H9 (cell line): Measurements from ENCODE around the gene CARS1. TPM values are rescaled to one million over a fixed set of nuclear protein-coding genes. Genes with fewer than 3 reads are reported as not detected.

Experiments used
- DNase-seq: peaks from one replicate; pipeline ENCODE4 v3.0.0-alpha.2; 2017
- H2AFZ ChIP-seq: one replicate; pipeline ENCODE4 v1.6.1; 2013; ENCODE audit warnings: mild to moderate bottlenecking, low read length, control low read depth, moderate library complexity
- H2AK5ac ChIP-seq: 2 replicates; pipeline ENCODE4 v1.6.1; 2013; ENCODE audit warnings: low read length, control low read depth, mixed read lengths; ENCODE audit not compliant: insufficient read length
- H2BK120ac ChIP-seq: one replicate; pipeline ENCODE4 v1.6.1; 2013; ENCODE audit warnings: low read depth, mild to moderate bottlenecking, low read length, control low read depth, inconsistent platforms; ENCODE audit not compliant: poor library complexity, severe bottlenecking
- H2BK12ac ChIP-seq: 2 replicates; pipeline ENCODE4 v1.6.1; 2013; ENCODE audit warnings: low read length, control low read depth, mixed read lengths, low read depth; ENCODE audit not compliant: insufficient read length
- H2BK15ac ChIP-seq: 2 replicates; pipeline ENCODE4 v1.6.1; 2013; ENCODE audit warnings: low read depth, low read length, control low read depth
- H2BK20ac ChIP-seq: one replicate; pipeline ENCODE4 v1.6.1; 2013; ENCODE audit warnings: low read depth, mild to moderate bottlenecking, low read length, control low read depth, inconsistent platforms; ENCODE audit not compliant: poor library complexity, severe bottlenecking
- H2BK5ac ChIP-seq: 2 replicates; pipeline ENCODE4 v1.6.1; 2013; ENCODE audit warnings: low read length, control low read depth, mixed read lengths; ENCODE audit not compliant: insufficient read length
- H3K14ac ChIP-seq: 2 replicates; pipeline ENCODE4 v1.6.1; 2013; ENCODE audit warnings: low read length, control low read depth; ENCODE audit not compliant: insufficient read depth
- H3K18ac ChIP-seq: 2 replicates; pipeline ENCODE4 v1.6.1; 2013; ENCODE audit warnings: low read depth, mild to moderate bottlenecking, mixed read lengths, low read length, control low read depth; ENCODE audit not compliant: insufficient read length
- H3K23ac ChIP-seq: 2 replicates; pipeline ENCODE4 v1.6.1; 2013; ENCODE audit warnings: low read length, control low read depth, mixed read lengths, low read depth; ENCODE audit not compliant: insufficient read length
- H3K23me2 ChIP-seq: 2 replicates; pipeline ENCODE4 v1.6.1; 2013; ENCODE audit warnings: low read depth, mild to moderate bottlenecking, mixed read lengths, low read length, control low read depth; ENCODE audit not compliant: insufficient read length, poor library complexity, severe bottlenecking
- H3K27ac ChIP-seq: 2 replicates; pipeline ENCODE4 v1.5.1; 2013; ENCODE audit warnings: low read length, control low read depth, mixed read lengths, low read depth; ENCODE audit not compliant: insufficient read length
- H3K27me3 ChIP-seq: 2 replicates; pipeline ENCODE4 v1.6.1; 2013; ENCODE audit warnings: low read length, control low read depth, inconsistent platforms; ENCODE audit not compliant: insufficient read depth
- H3K4ac ChIP-seq: 2 replicates; pipeline ENCODE4 v1.6.1; 2013; ENCODE audit warnings: low read depth, mild to moderate bottlenecking, control low read depth, inconsistent platforms, low read length, moderate library complexity
- H3K4me1 ChIP-seq: 2 replicates; pipeline ENCODE4 v1.6.1; 2013; ENCODE audit warnings: low read length, control low read depth, inconsistent platforms; ENCODE audit not compliant: insufficient read depth
- H3K4me2 ChIP-seq: 2 replicates; pipeline ENCODE4 v1.6.1; 2013; ENCODE audit warnings: low read length, control low read depth, mixed read lengths; ENCODE audit not compliant: insufficient read length, insufficient read depth
- H3K56ac ChIP-seq: 2 replicates; pipeline ENCODE4 v1.6.1; 2013; ENCODE audit warnings: low read depth, mild to moderate bottlenecking, mixed read lengths, low read length, control low read depth; ENCODE audit not compliant: insufficient read length
- H3K79me1 ChIP-seq: 2 replicates; pipeline ENCODE4 v1.6.1; 2013; ENCODE audit warnings: low read depth, mild to moderate bottlenecking, moderate library complexity, low read length, control low read depth, inconsistent platforms; ENCODE audit not compliant: insufficient read depth, poor library complexity, severe bottlenecking
- H3K79me2 ChIP-seq: 2 replicates; pipeline ENCODE4 v1.6.1; 2013; ENCODE audit warnings: low read length, control low read depth, inconsistent platforms; ENCODE audit not compliant: insufficient read depth
- H3K9ac ChIP-seq: 2 replicates; pipeline ENCODE4 v1.6.1; 2013; ENCODE audit warnings: low read length, control low read depth, mixed read lengths; ENCODE audit not compliant: insufficient read length; ENCODE audit errors: extremely low read depth
- H3K9me3 ChIP-seq: one replicate; pipeline ENCODE4 v1.6.1; 2013; ENCODE audit warnings: low read depth, low read length, inconsistent platforms; ENCODE audit not compliant: control insufficient read depth
- H3T11ph ChIP-seq: one replicate; pipeline ENCODE4 v1.6.1; 2013; ENCODE audit warnings: mild to moderate bottlenecking, low read length, control low read depth, inconsistent platforms
- H4K20me1 ChIP-seq: one replicate; pipeline ENCODE4 v1.6.1; 2013; ENCODE audit not compliant: control insufficient read depth, insufficient read length, insufficient read depth
- H4K5ac ChIP-seq: 2 replicates; pipeline ENCODE4 v1.6.1; 2013; ENCODE audit warnings: low read depth, mild to moderate bottlenecking, mixed read lengths, low read length, control low read depth; ENCODE audit not compliant: insufficient read length
- H4K8ac ChIP-seq: replicated peaks from 2 replicates; pipeline ENCODE4 v1.6.1; 2013; ENCODE audit warnings: low read length, control low read depth, mixed read lengths, low read depth; ENCODE audit not compliant: insufficient read length
- H4K91ac ChIP-seq: 2 replicates; pipeline ENCODE4 v1.6.1; 2013; ENCODE audit warnings: low read depth, mild to moderate bottlenecking, moderate library complexity, mixed read lengths, low read length, control low read depth; ENCODE audit not compliant: insufficient read length
- H3K27ac Mint-ChIP-seq, 3 experiments: 2 replicates in 2 of 3; 3 replicates in 1 of 3; pipeline ENCODE4 v1.8.0; 2020 to 2021; ENCODE audit warnings: mixed read lengths in 3 of 3, mild to moderate bottlenecking in 1 of 3, moderate library complexity in 1 of 3
- H3K27me3 Mint-ChIP-seq: 2 replicates; pipeline ENCODE4 v1.8.0; 2021; ENCODE audit warnings: low read depth, mild to moderate bottlenecking, moderate library complexity, mixed read lengths
- H3K36me3 Mint-ChIP-seq, 3 experiments: 2 replicates in 2 of 3; 3 replicates in 1 of 3; pipeline ENCODE4 v1.8.0; 2020 to 2021; ENCODE audit warnings: low read depth in 3 of 3, mixed read lengths in 3 of 3; ENCODE audit not compliant: insufficient read depth in 1 of 3
- H3K4me1 Mint-ChIP-seq, 2 experiments: 2 replicates each; pipeline ENCODE4 v1.8.0; 2020; ENCODE audit warnings: mixed read lengths in 2 of 2
- H3K4me3 Mint-ChIP-seq, 2 experiments: 2 replicates in 1 of 2; 3 replicates in 1 of 2; pipeline ENCODE4 v1.8.0; 2020 to 2021; ENCODE audit warnings: mild to moderate bottlenecking in 2 of 2, mixed read lengths in 2 of 2, moderate library complexity in 1 of 2
- H3K9me3 Mint-ChIP-seq, 2 experiments: 2 replicates in 1 of 2; 3 replicates in 1 of 2; pipeline ENCODE4 v1.8.0; 2020; ENCODE audit warnings: mild to moderate bottlenecking in 2 of 2, mixed read lengths in 2 of 2, moderate library complexity in 1 of 2
- CTCF ChIP-seq: fragments of 200-600 bp; sonication (generic); conservative IDR thresholded peaks from 3 replicates; pipeline ENCODE4 v1.8.0; 2021; ENCODE audit warnings: antibody characterized with exemption, mild to moderate bottlenecking
- WGBS: extraction: QIAGEN DNeasy Blood & Tissue Kit; methylation state at CpG from one replicate; pipeline ENCODE4 v1.1.7; 2013; ENCODE audit warnings: missing lambda C conversion rate, low lambda C conversion rate, mixed read lengths; ENCODE audit not compliant: insufficient read length; ENCODE audit errors: extremely low coverage; 5-methylcytosine and 5-hydroxymethylcytosine counted together
- total RNA-seq: library from RNA; stranded (reverse); gene quantifications from 2 replicates; pipeline ENCODE4 v1.2.1, GENCODE V29; 2021

Gene CARS1
- total RNA-seq, 1 experiment from 2014 or later = 92.3 TPM

- TF ChIP-seq CTCF = no peak
- DNase-seq = no peak
- no peak overlapping the region; a peak in 1 of 7 replicates for H3K27ac Mint-ChIP-seq
- no peak overlapping the region for H3K18ac ChIP-seq
- H3K79me2 ChIP-seq = no peaks in the 10 kb centered on the region
- H2BK15ac ChIP-seq = no peak overlapping the region
- no peak overlapping the region for H2BK12ac ChIP-seq
- no peaks in the 10 kb centered on the region for H3K9me3 ChIP-seq
- no peak overlapping the region for H2BK120ac ChIP-seq
- H3K4me2 ChIP-seq = no peak overlapping the region
- no peak overlapping the region for H3K9ac ChIP-seq
- peaks cover 4% of the 10 kb centered on the region in 2 experiments; a peak in 2 of 4 replicates for H3K4me1 Mint-ChIP-seq
- H3K23ac ChIP-seq = no peak overlapping the region
- H2BK5ac ChIP-seq = no peak overlapping the region
- no peaks in the 10 kb centered on the region for H3K79me1 ChIP-seq
- H3K56ac ChIP-seq = no peak overlapping the region
- H3K36me3 Mint-ChIP-seq = no peaks in the 10 kb centered on the region
- H2AK5ac ChIP-seq = no peak overlapping the region
- no peak overlapping the region for H4K5ac ChIP-seq
- no CpG with 5 or more reads among the region's 11 CpGs for WGBS
- H3T11ph ChIP-seq = no peak overlapping the region
- H3K9me3 Mint-ChIP-seq = peaks cover 0 to under 1% of the 10 kb centered on the region in 2 experiments; a peak in 1 of 5 replicates
- no peaks in the 10 kb centered on the region for H3K23me2 ChIP-seq
- H3K4me3 Mint-ChIP-seq = no peak overlapping the region
- no peak overlapping the region for H3K4ac ChIP-seq
- no peaks in the 10 kb centered on the region for H3K4me1 ChIP-seq
- H3K27me3 ChIP-seq = no peaks in the 10 kb centered on the region
- H4K8ac ChIP-seq = no peak overlapping the region
- no peaks in the 10 kb centered on the region for H4K20me1 ChIP-seq
- H3K27ac ChIP-seq = no peak overlapping the region
- peaks cover 11% of the 10 kb centered on the region for H3K27me3 Mint-ChIP-seq
- H2AFZ ChIP-seq = no peak overlapping the region
- no peak overlapping the region for H2BK20ac ChIP-seq
- no peak overlapping the region for H3K14ac ChIP-seq
- H4K91ac ChIP-seq = no peak overlapping the region
Observed at GRCh38 chr11:3077189-3077836, 20.1 kb upstream of the CARS1 start.
